HuH-7 (cell line): Measurements from ENCODE around the gene ARVCF.

Experiments
- DNase-seq: peaks from one replicate; pipeline ENCODE4 v3.0.0; 2011; ENCODE audit warnings: low spot score

The ARVCF gene

DNA sequence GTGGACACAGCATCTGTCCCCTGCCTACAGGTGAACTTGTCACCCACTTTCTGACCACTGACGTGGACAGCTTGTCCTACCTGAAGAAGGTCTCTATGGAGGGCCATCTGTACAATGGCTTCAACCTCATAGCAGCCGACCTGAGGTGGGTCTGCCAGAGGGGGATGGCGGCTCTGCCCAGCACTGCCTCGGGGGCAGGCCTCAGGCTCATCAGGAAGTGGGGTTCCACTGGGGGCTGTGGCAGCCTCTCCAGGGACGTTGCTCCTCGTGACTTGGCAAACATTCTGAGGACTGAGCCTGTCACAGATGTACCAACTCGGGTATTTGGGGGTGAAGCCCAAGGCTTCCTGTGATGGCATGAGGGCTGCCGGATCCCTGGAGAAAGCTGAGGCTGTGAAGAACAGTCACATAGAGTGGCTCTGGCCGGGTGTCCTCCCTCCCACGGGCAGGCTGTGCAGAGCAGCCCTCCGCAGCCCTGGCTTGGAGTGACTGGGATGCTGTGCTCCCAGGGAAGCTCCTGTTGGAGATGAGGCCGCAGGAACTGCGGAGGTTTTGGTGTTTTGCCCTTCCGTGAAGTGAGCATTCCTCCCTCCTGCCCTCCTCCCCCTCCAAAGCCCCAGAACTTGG is 36.9 kb upstream of the ARVCF start:
- no peak for DNase-seq

- no peak for DNase-seq
These were observed 36.0 kb upstream of the ARVCF start for GRCh38 chr22:20052309-20053259.

DNA sequence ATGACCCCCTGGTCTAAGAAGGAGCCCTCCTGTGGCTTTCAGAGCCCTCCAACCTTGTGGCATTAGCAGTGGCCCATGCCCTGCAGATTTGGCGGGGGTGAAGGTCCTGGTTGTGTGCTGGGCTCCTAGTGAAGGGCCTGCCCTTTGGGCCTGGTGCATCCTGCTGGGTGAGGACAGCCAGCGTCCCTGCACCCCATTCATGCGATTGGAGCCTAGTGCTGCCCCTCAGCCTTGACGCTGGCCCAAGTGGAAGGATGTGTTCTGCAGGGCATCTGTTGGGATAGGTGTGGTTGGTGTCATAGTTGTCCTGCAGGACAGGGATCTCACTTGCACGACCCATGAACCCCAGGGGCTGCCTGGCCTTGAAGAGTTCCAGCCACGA is 35.3 kb upstream of the ARVCF start:
- DNase-seq: no peak

DNA sequence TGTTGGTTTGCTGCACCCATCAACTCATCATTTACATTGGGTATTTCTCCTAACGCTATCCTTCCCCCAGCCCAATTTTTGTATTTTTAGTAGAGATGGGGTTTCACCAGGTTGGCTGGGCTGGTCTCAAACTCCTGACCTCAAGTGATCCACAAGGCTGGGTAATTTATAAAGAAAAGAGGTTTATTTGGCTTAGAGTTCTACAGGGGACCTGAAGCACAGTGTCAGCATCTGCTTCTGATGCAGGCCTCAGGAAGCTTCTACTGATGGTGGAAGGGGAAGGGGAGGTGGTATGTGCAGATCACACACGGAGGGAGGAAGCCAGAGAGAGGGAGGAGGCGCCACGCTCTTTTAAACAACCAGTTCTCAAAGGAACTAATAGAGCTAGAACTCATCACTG is 30.1 kb upstream of the ARVCF start:
- no peak for DNase-seq

- no peak for DNase-seq
These were observed 28.0 kb upstream of the ARVCF start for GRCh38 chr22:20044495-20045151.

GRCh38 chr22:20043997-20044342 is 27.3 kb upstream of the ARVCF start:
- no peak for DNase-seq

- DNase-seq: no peak
These were observed 26.7 kb upstream of the ARVCF start for GRCh38 chr22:20043057-20043996.

DNA sequence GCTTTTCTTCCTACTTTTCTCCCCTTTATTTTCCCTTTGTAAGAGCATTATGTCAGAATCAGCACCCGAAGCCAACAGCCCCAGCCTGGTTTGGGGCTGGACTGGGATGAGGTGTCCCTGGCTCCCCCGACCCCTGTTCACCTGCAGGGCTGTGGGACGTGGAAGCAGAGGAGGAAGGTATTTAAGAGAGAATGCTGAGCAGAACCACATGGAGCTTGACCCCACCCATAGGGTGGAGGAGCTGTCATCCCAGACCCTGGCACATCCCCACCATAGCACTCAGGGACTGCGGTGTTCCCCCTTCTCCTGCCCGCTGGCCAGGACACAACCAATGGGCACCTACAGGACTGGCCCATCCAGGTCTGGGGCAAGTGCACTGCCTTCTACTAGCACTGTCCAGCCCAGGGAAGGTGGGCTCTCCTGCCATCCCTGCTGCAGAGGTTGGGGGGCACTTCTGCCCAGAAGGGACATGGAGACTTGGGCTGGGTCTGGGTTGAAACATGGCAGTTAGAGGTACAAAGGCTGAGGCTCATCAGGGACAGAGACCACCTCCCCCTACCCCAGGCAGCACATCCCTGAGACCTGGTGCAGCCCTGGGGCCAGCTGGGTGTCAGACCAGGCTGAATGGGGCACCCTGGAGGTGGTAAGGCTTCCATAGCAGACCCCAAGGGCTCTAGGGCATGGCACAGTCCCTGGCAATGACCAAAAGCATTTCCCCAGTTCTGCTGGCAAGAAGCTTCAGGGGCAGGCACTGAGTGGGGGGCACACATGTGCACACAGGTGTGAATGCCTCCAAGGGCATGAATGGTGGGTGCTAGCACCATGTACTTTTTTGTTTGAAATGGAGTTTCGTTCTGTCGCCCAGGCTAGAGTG is 23.9 kb upstream of the ARVCF start:
- DNase-seq: no peak

DNA sequence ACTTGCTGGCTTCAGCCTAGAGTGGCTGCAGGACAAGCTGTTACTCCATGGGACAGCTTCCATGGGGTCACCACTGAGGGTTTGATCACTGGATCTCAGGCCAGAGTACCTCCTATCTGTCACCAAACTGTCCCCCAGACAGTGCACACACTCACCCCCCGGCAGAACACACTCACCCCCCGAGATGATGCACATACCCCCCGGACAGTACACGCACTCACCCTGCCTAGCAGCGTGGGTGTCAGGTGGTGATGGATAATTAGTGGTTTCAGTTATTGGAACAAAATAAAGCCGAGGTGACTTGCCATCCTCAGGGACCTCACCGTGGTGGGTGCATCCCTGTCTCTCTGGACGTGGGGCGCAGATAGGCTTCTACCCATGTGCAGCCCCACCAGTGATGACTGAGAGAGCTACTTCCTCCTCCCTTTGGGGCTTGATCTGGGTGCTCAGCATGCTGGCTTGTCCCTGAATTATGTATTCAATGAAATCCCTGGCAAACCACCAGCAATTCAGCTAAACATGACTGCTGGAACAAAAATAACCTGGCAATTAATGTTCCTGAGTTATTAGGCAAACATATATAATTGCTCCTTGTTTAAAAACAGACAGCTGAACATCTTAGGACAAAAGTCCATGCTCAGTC is 23.2 kb upstream of the ARVCF start:
- no peak for DNase-seq

- no peak for DNase-seq
These were observed 22.0 kb upstream of the ARVCF start for GRCh38 chr22:20038574-20038973.

DNA sequence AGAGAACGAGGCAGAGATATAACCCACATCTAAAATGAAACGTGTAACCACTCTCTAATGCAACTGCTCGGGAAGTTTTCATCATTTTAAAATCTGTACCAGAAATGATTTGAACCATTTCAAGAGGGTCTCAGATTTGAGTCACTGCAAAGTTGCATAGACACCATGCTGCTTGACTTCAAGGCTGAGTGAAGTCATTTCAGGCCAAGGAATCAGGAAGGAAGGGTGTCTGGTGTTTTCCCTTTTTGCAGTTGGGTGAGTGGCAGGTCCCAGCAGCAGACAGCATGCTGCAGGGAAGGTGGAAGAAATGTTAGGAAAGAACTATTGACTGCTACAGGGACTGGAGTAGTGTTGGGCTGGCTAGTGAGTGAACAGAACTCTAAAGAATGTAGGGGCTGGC is 20.8 kb upstream of the ARVCF start:
- no peak for DNase-seq

DNA sequence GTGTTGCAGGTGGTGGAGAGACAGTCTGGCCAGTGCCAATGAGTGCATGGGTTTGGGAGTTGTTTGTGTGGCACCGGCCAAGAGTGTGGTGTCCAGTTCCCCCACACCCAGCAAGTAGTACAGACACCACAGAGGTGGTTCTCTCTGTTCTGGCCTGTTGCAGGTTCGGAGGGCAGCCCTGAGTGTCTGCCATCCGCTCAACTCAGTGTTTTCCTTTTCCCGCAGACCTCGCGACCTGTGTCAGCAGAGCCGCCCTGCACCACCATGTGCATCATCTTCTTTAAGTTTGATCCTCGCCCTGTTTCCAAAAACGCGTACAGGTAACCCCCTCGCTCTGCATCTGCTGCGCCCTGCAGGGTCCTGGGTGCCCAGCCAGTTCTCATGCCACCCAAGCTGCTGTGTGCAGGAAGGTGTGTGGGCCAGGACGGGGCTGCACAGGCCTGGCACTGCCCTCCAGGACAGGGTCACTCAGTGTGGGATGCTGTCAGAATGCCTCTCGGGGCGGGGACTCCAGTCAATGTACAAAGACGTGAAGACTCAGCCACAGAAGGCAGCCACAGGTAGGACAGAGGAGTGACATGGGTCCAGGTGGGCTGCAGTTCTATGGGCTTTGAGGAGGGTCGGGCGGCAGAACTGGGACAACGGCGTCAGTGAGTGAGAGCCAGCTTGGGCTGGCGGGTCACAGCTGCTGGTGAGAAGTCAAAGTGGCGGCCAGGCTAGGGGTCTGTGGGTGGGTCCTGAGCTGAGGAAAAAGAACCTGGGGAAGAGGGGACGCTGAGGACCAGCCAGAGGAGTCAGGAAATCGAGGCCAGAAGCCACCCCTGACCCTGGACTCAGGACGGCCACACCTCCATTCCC is 20.1 kb upstream of the ARVCF start:
- DNase-seq: no peak

DNA sequence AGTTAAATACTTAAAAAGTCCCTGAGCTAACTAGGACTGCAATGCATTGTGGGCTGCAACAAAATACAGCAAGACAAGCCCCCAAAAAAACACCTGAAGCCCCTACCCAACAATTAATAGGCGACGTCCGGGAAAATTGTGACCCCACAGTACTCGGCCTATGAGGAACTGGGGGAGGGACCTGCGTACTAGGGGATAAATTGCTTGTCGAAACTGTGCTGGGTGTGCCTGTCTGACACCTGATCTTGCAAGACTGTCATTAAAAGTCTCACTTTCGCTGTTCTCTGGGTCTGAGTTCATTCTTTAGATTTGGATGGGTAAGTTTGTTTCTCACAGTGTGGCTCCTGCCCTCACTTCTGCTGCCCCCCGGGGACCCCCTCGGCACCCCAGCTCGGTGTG is 19.5 kb upstream of the ARVCF start:
- DNase-seq: no peak

GRCh38 chr22:20035375-20036083 is 18.9 kb upstream of the ARVCF start:
- DNase-seq: no peak

GRCh38 chr22:20034143-20034542 is 17.5 kb upstream of the ARVCF start:
- DNase-seq: no peak

DNA sequence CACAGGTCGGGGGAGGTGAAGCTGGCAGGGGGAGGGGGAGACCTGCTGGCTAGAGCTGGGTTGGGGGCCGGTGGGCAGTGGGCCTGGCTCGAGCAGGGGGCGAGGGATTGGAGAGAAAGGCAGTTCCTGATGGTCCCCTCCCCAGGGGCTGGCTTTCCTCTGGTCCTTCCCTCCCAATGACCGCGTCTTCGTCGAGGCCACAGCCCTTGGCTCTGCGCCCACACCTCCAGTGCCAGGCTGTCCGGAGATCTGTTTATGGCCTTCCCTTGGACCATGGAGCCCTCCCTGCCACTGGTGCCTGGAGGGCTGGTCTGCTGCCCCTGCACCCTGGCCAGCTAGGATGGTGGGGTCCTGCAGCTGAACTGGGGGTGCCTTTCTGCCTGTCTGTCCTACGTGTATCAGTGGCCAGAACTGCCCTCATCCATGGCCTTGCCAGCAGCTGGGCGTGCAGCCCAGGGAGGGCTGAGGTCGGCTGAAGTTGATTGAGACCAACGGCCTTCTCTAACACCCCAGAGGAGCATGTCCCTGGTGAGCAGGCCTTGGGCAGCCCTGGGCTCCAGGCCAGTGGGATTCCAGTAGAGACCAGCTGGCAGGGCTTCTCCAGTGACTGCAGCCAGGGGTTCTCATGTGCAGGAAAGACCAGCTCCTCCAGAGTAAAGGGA is 16.6 kb upstream of the ARVCF start:
- no peak for DNase-seq

DNA sequence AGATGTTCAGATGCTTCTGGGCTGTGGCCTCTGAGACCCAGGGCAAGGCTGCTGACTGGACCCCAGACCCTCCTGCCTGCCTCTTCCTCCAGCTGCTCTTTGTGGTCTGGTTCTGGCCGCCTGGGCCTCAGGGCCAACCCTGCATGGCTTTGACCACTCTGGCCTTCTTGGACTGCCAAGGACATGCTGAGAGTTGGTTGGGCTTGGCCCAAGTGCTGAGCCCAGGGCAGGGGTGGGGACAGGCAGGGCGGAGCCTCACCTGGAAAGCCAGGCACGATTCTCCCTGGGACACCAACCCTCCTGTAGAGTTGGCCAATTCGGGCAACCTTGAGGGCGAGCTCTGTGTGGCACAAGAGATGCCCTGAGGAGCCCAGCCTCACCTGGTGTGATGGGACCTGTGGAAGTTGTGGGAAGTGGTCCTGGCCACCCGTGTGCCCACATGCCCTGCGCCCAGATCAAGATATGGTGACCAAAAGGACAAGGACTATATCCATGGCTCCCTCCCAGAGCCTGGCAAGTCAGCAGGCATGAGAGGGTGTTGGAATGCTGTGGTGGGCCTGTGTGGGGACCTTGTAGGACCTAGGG is 15.9 kb upstream of the ARVCF start:
- DNase-seq: no peak
